Fibroblast of skin of left quadriceps (primary cell): ENCODE data around the gene SNTB2.
"Not testable (repeated sequence)": the region's sequence is repeated elsewhere in the genome, so short reads cannot be mapped to it uniquely, and the experiment has no call there.

ENCODE experiments used
- DNase-seq, 2 experiments: peaks; one replicate each; pipeline ENCODE4 v3.0.0-alpha.2; 2013; ENCODE audit warnings: low read depth in 2 of 2

SNTB2 gene

GRCh38 chr16:69286941-69287713 lies 100.2 kb downstream of the SNTB2 start:
- DNase-seq: peak in 1 of 2 experiments; percentile 58

- DNase-seq: not testable (repeated sequence)
Measured at GRCh38 chr16:69291657-69292056, 104.7 kb downstream of the SNTB2 start.

GRCh38 chr16:69293401-69293800 lies 106.4 kb downstream of the SNTB2 start:
- no peak for DNase-seq

GRCh38 chr16:69294051-69294450 lies 107.1 kb downstream of the SNTB2 start:
- no peak for DNase-seq

GRCh38 chr16:69296771-69297170 lies 109.8 kb downstream of the SNTB2 start:
- DNase-seq: not testable (repeated sequence)

GRCh38 chr16:69298261-69298660 lies 111.3 kb downstream of the SNTB2 start:
- DNase-seq: no peak

- DNase-seq: no peak
Measured at GRCh38 chr16:69301187-69301586, 114.2 kb downstream of the SNTB2 start.

- DNase-seq: no peak
Measured at GRCh38 chr16:69301861-69302260, 114.9 kb downstream of the SNTB2 start.

- no peak for DNase-seq
Measured at GRCh38 chr16:69302301-69302700, 115.3 kb downstream of the SNTB2 start.

- no peak for DNase-seq
Measured at GRCh38 chr16:69306031-69306430, 119.1 kb downstream of the SNTB2 start.

- no peak for DNase-seq
Measured at GRCh38 chr16:69307091-69307490, 120.1 kb downstream of the SNTB2 start.

GRCh38 chr16:69307856-69308255 lies 120.9 kb downstream of the SNTB2 start:
- DNase-seq: no peak

GRCh38 chr16:69309316-69309715 lies 122.4 kb downstream of the SNTB2 start:
- DNase-seq: no peak

GRCh38 chr16:69310653-69311532 lies 123.9 kb downstream of the SNTB2 start, which contains the start of gene VPS4A:
Gene VPS4A (plus strand): TSS chr16:69311350. CDS start chr16:69311512, 162 bp downstream.
- peak; percentile 90 for DNase-seq

- DNase-seq: no peak
Measured at GRCh38 chr16:69311533-69312387, 124.8 kb downstream of the SNTB2 start.

- no peak for DNase-seq
Measured at GRCh38 chr16:69313469-69313868, 126.5 kb downstream of the SNTB2 start.

- no peak for DNase-seq
Measured at GRCh38 chr16:69314534-69314933, 127.6 kb downstream of the SNTB2 start.

GRCh38 chr16:69315486-69316311 lies 128.7 kb downstream of the SNTB2 start:
- DNase-seq: no peak

GRCh38 chr16:69316595-69317034 lies 129.7 kb downstream of the SNTB2 start:
- DNase-seq: no peak

- DNase-seq: no peak
Measured at GRCh38 chr16:69318177-69318910, 131.4 kb downstream of the SNTB2 start.
